HepG2 (cell line): ENCODE results near the gene KREMEN1. TPM values are rescaled to one million over a fixed set of nuclear protein-coding genes. Genes with fewer than 3 reads are reported as not detected.

Experiments
- ATF7 ChIP-seq, 2 experiments: fragments of 450-650 bp in 1 of 2; sonication (generic) in 1 of 2; formaldehyde crosslinking in 1 of 2; IDR thresholded peaks; 2 replicates each; pipeline versions ENCODE4 v1.4.0 to v1.6.1; 2016 to 2020; ENCODE audit warnings: antibody characterized with exemption in 1 of 2, mild to moderate bottlenecking in 1 of 2, missing genetic modification reagents in 1 of 2
- CEBPB ChIP-seq: IDR thresholded peaks from 2 replicates; pipeline ENCODE4 v1.6.1; 2011; ENCODE audit warnings: low read depth, low read length, improper control_type of control experiment, borderline replicate concordance
- DZIP1 ChIP-seq: sonication (generic); formaldehyde crosslinking; IDR thresholded peaks from 2 replicates; pipeline ENCODE4 v1.5.0; 2020; ENCODE audit warnings: mild to moderate bottlenecking, missing genetic modification reagents
- HINFP ChIP-seq: sonication (generic); formaldehyde crosslinking; IDR thresholded peaks from 2 replicates; pipeline ENCODE4 v1.4.0; 2020; ENCODE audit warnings: low read depth, mild to moderate bottlenecking, missing genetic modification reagents
- HMG20A ChIP-seq: IDR thresholded peaks from 2 replicates; pipeline ENCODE4 v1.6.1; 2016; ENCODE audit warnings: borderline replicate concordance
- HOXA3 ChIP-seq: sonication (generic); formaldehyde crosslinking; IDR thresholded peaks from 2 replicates; pipeline ENCODE4 v1.5.0; 2020; ENCODE audit warnings: missing genetic modification reagents
- SP2 ChIP-seq: sonication (generic); formaldehyde crosslinking; IDR thresholded peaks from 2 replicates; pipeline ENCODE4 v1.5.1; 2020; ENCODE audit warnings: mild to moderate bottlenecking, missing genetic modification reagents
- TBP ChIP-seq: sonication (generic); formaldehyde crosslinking; IDR thresholded peaks from 2 replicates; pipeline ENCODE4 v1.5.0; 2020; ENCODE audit warnings: missing genetic modification reagents
- ZBTB46 ChIP-seq: sonication (generic); formaldehyde crosslinking; IDR thresholded peaks from 2 replicates; pipeline ENCODE4 v1.4.0; 2020; ENCODE audit warnings: mild to moderate bottlenecking, missing genetic modification reagents, borderline replicate concordance
- ZNF260 ChIP-seq: sonication (generic); formaldehyde crosslinking; IDR thresholded peaks from 2 replicates; pipeline ENCODE4 v1.4.0; 2020; ENCODE audit warnings: missing genetic modification reagents, low read depth, mild to moderate bottlenecking, borderline replicate concordance
- ZNF275 ChIP-seq: sonication (generic); formaldehyde crosslinking; IDR thresholded peaks from 2 replicates; pipeline ENCODE4 v1.8.0; 2022; ENCODE audit warnings: missing genetic modification reagents, mild to moderate bottlenecking, inconsistent platforms, borderline replicate concordance
- ZNF281 ChIP-seq: sonication (generic); formaldehyde crosslinking; IDR thresholded peaks from 2 replicates; pipeline ENCODE4 v1.4.0; 2020; ENCODE audit warnings: missing genetic modification reagents, borderline replicate concordance
- ZNF564 ChIP-seq: sonication (generic); formaldehyde crosslinking; IDR thresholded peaks from 2 replicates; pipeline ENCODE4 v1.8.1; 2023; ENCODE audit warnings: mild to moderate bottlenecking, missing genetic modification reagents
- ZNF678 ChIP-seq: sonication (generic); formaldehyde crosslinking; IDR thresholded peaks from 2 replicates; pipeline ENCODE4 v1.4.0; 2020; ENCODE audit warnings: mild to moderate bottlenecking, missing genetic modification reagents
- ZNF713 ChIP-seq: sonication (generic); formaldehyde crosslinking; IDR thresholded peaks from 2 replicates; pipeline ENCODE4 v1.4.0; 2020; ENCODE audit warnings: mild to moderate bottlenecking, missing genetic modification reagents
- ZSCAN25 ChIP-seq: sonication (generic); formaldehyde crosslinking; IDR thresholded peaks from 2 replicates; pipeline ENCODE4 v1.8.0; 2022; ENCODE audit warnings: mild to moderate bottlenecking, missing genetic modification reagents
- ZSCAN29 ChIP-seq: sonication (generic); formaldehyde crosslinking; conservative IDR thresholded peaks from 2 replicates; pipeline ENCODE4 v1.4.0; 2020; ENCODE audit warnings: mild to moderate bottlenecking, missing genetic modification reagents
- polyA plus RNA-seq, 8 experiments: library from polyadenylated mRNA; depleted of rRNA in 3 of 8; stranded (reverse) in 7 of 8; unstranded in 1 of 8; fragments of >200 nt; fragmentation: Illumina TruSeq in 4 of 8; extraction: Trizol in 4 of 8; gene quantifications; 2 replicates each; pipeline versions ENCODE4 v1.2.1 to v1.2.3, GENCODE V29; 2011 to 2016; ENCODE audit warnings: low read depth in 4 of 8, missing spikeins in 1 of 8, mixed read lengths in 1 of 8; ENCODE audit not compliant: insufficient read depth in 1 of 8
- total RNA-seq, 5 experiments: library from RNA; depleted of rRNA; stranded (reverse); fragments of >200 nt; fragmentation: Illumina TruSeq; extraction: Trizol; gene quantifications; 2 replicates each; pipeline ENCODE4 v1.2.3, GENCODE V29; 2016; ENCODE audit warnings: low read depth in 1 of 5

KREMEN1 gene
- total and polyA plus RNA-seq, 2 of the 13 experiments (the other 11 are each of a cell fraction or from before 2014, with no cell fraction given), result 9.8 to 13.8 TPM

- peak; percentile 90 for TF ChIP-seq ZNF281 (CRISPR knock-in tag)
- peak; percentile 69; the same call in 1 of the 2 replicates for TF ChIP-seq HMG20A (CRISPR knock-in tag)
- peak; percentile 59; the same call in 1 of the 2 replicates for TF ChIP-seq ZNF275
- TF ChIP-seq ATF7 (IDR thresholded peaks at IDR 0.05), result no peak
- TF ChIP-seq ATF7 (CRISPR knock-in tag; IDR thresholded peaks at IDR 0.05), result no peak
- TF ChIP-seq SP2 (CRISPR knock-in tag), result no peak; the same call in 1 of the 2 replicates
- peak; percentile 92 for TF ChIP-seq ZSCAN25
- no peak for TF ChIP-seq ZBTB46 (CRISPR knock-in tag)
- no peak for TF ChIP-seq TBP (CRISPR knock-in tag)
- TF ChIP-seq ZNF713, result no peak
- peak; percentile 79 for TF ChIP-seq ZNF564 (CRISPR knock-in tag)
- TF ChIP-seq DZIP1 (CRISPR knock-in tag), result no peak
- peak; percentile 72; the same call in 1 of the 2 replicates for TF ChIP-seq ZNF678 (CRISPR knock-in tag)
- TF ChIP-seq ZNF260 (CRISPR knock-in tag), result no peak
- TF ChIP-seq ZSCAN29 (CRISPR knock-in tag), result no peak; the same call in 1 of the 2 replicates
- TF ChIP-seq CEBPB, result no peak
- peak; percentile 92 for TF ChIP-seq HOXA3
- no peak for TF ChIP-seq HINFP (CRISPR knock-in tag)
These were observed 42.1 kb upstream of the KREMEN1 start (continued) for GRCh38 chr22:29030618-29031226.
